Muscle of back (tissue), 11 donors: Measurements from ENCODE around the gene POFUT2. TPM values are rescaled to one million over a fixed set of nuclear protein-coding genes. Genes with fewer than 3 reads are reported as not detected.
A peak's percentile ranks its signal among the peaks of the same experiment; 100 is the strongest.

Experiments
- DNase-seq, 3 donors: peaks; one replicate each; pipeline versions ENCODE4 v3.0.0 to v3.0.0-alpha.2; 2013
- polyA plus RNA-seq, 10 donors: library from polyadenylated mRNA; unstranded; fragments of 120-200 nt; gene quantifications; one replicate each; pipeline ENCODE4 v1.2.1, GENCODE V29; 2013; ENCODE audit not compliant: insufficient read length in 10 of 10

Gene POFUT2
- polyA plus RNA-seq, 10 donors, result 30.6 to 44.3 (median 39.3) TPM

DNA sequence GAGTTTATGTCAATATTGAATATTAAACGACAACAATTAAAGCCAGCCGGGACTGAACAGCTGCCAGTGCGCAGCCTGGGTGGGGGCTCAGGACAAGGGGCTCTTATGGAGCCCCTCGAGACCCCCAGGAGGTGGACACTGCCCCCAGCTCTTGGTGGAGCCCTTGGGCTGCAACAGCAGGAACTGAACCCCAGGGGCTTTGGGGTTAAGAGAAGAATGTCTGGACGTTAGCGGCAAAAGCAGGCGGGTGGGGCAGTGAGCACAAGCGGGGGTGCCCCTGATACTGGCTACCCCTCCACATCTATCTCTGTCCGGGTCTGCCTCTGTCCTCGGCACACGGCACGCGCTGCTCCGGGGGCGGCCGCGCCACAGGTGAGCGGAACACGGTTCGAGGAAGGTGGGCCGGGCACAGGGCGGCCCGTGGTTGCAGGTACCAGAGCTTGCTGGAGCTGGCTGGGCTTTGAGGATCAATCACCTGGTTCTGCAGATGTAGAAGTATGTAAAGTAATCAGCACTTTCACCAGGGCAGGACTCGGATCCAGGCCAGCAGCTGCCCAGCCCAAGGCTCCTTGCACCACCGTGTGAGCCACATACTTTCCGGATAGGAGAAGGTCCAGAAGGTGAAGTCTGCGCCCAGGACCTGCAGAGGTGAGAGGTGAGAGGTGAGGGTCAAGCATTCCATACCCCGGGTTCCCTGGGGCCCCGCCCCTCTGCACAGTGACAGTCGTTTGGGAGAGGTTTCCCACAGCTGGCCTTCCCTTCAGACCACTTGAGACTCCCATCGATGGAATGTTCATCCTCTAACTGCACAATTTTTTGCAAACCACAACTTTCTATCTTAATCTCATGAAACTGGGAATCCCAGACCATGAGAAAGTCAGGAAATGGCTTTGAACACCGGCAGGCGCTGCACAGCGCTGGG lies 12.4 kb upstream of the POFUT2 start:
- peak in 1 of 3 donors; percentile 44 for DNase-seq

DNA sequence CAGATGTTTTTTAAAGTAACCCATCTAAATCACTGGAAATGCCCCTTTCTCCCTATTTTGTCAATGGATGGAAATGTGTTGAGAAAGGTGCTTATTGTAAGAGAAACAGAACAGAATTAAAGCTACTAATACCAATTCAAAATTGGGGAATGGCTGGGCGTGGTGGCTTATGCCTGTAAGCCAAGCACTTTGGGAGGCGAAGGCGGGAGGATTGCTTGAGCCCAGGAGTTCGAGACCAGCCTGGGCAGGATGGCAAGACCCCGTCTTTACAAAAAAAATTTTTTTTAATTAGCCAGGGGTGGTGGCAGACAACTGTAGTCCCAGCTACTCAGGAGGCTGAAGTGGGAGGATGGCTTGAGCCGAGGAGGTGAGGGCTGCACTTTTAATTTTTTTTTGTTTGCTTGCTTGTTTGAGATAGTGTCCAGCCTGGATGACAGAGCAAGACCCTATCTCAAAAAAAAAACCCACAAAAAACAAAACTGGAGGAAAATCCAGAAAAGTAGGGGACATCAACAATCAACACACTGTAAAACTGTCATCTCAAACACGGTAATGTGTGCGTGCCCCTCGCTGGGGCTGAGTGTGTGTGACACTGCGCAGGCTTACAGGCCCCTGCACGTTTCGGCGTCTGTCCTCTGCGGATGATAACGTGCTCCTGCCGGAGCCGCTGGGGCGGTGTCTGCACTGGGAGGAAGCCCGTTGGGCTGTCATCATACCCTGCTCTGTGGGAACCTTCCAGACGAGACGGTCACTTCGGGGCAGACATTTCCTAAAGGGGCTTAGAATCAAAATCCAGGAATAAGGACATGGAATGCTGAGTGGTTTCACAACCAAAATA lies 11.6 kb upstream of the POFUT2 start:
- DNase-seq, result no peak

DNA sequence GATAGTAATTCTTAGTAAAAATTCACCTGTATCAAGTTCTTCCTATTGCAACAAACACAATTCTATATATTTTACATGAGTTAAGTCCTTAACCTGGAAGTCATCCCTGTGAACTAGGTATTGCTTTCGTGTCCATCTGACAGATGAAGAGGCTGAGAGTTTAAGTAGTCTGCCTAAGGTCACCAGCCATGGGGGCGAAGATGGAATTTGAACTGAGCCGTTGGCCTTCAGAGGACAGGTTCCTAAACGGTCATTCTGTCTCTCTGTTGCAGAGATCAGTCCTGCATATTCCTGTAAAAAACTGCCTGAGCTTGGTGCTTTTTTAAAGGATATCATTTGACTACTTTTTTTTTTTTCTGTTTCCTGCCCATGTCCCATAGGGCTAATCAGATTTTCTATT lies 10.2 kb upstream of the POFUT2 start:
- DNase-seq, result no peak

DNA sequence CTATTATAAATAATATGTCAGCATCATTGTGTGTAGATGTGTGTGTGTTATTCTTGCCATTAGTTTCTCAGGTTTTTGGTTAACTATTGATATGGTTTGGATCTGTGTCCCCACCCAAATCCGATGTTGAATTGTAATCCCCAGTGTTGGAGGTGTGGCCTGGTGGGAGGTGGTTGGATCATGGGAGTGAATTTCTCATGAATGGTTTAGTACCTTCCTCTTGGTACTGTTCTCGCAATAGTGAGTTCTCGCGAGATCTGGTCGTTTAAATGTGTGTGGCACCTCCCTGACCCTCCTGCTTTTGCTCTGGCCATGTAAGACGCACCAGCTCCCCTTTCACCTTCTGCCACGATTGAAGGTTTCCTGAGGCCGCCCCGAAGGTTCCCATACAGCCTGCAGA lies 9.6 kb upstream of the POFUT2 start:
- DNase-seq, result no peak

DNA sequence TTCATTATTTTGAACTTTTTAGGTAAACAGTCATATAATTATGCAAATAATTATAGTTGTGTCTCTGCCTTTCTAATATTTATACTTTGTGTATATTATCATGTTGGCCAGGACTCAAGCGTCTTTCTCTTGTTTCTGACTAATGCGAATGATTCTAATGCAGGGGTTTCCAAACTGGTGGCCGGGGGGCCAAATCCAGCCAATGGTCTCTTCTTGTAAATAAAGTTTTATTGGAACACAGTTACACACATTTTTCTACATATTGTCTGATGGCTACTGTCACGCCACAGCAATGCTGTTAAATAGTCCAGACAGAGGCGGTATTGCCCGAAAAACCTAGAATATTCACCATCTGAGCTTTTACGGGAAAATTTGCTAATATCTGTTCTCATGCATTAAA lies 8.9 kb upstream of the POFUT2 start:
- DNase-seq, result no peak

DNA sequence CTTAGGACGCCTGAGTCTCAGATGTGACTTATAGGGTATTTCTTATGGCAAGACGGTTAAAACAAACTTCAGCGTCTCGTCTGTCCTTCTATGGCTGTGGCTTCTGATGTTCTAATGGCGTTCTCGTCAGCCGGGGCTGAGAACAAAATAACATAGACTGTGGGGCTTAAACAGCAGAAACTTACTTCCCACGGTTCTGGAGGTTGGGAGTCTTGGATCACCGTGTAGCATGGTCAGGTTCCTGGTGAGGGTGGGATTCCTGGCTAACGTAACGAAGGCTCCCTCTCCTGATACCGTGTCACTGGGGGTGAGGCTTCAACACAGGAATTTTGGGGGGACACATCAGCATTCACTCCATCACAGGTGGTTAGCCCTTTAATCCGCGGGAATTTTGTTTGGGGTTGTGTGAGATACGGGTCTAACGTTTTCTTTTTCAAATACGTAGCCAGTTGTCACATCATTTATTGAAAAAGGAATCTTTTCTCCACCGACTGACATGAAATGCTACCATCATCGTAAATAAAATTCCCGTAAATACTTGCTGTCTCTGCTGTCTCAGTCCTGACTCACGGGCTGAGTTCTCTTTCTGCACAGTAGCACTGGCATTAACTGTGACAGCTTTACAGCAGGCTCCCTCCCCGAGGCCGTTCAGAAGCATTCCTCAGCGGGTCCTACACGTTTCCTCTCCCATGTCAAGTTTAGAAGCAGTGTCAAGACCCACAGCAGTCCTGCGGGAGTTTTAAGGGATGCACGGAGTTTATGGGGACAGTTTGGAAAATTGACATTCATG lies 8.1 kb upstream of the POFUT2 start:
- DNase-seq, result peak in 1 of 3 donors; percentile 43

DNA sequence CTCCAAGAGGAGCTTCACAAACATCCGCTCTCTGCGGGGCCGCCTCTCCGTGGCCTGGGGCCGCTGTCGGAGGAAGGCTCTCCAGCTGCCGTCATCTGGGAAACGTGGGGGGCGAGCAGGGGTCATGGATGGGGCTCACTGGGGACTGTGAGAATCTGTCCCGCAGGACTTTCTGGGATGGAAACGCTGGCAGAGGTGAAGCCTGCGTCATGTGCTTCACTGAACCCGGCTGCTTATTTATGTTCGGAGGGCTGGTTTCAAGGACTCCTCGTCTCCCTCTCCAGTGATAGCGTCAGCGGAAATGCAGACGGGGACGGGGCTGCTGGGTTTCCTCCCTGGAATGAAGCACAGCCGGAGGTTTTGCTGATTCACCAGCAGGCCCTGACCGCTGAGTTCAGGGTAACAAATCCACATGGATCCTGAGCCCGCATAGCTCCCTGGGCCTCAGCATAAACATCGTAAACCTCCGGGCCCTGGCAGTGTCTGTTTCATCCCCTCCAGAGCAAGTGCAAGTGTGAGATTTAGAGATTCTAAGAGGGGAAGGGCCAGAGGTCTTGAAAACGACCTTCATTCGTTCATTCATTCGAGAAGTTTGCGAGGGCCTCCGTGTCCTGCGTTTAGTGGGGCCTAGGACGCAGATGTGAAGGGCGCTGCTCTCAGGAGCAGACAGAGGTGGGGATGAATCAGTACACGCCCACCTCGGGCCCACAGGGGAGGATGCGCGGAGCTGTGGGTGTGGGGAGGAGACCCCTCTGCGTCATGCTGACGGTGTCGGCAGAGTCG lies 7.0 kb upstream of the POFUT2 start:
- peak in 2 of 3 donors; percentile 87 to 96 for DNase-seq

DNA sequence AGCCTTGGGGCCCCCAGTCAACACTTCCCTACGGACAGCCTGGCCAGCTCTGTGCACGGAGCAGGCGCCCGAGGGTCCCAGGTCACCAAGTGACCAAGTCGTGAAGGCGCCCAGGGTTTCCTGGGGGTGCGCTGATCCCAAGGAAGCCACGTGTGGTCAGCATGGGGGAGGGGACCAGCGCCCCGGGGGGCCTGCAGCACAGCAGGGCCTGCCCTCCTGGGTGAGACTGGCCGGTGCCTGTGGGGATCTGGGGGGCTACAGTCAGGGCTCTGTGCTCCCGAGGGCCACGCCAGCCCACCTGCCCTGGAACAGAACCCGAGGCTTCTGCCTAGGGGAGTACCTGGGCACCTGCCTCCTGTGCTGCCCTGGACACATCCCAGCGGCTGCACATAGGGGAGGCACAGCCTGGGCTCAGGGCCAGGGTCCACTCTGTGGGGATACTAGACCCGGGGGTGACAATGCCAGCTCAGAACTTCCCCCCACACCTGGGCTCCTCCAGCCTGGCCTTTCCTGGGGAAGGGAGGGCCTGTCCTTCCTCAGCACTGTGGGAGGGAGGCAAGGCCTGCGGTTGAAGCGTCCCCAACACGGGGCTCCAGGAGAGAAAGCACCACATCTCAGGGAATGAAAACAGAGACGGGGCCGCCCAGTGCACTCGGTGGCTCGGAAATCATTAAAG lies 6.2 kb upstream of the POFUT2 start:
- peak in 1 of 3 donors; percentile 52 for DNase-seq

DNA sequence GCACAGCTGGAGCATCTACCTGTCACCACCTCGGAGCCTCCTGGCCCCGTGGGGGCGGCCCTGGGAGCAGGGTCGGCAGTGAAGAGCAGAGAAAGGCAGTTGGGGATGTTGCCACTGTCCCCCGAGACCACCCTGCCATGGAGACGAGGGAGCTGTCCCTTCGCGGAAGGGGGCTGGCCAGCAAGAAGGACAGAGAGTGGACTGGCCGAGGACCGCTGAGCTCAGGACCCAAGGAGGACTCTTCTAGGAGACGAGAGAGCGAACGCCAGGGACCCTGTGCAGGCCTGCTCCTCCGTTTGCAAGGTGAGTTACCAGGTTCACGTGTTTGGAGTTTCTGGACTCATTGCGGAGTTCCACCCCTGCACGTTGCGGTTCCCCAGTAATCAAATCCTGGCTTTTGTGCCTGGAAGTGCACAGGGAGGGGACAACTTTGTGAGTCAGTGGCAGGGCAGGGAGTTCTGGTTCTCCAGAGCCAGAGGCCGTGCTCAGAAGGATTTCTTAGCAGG lies 5.6 kb upstream of the POFUT2 start:
- DNase-seq, result no peak

DNA sequence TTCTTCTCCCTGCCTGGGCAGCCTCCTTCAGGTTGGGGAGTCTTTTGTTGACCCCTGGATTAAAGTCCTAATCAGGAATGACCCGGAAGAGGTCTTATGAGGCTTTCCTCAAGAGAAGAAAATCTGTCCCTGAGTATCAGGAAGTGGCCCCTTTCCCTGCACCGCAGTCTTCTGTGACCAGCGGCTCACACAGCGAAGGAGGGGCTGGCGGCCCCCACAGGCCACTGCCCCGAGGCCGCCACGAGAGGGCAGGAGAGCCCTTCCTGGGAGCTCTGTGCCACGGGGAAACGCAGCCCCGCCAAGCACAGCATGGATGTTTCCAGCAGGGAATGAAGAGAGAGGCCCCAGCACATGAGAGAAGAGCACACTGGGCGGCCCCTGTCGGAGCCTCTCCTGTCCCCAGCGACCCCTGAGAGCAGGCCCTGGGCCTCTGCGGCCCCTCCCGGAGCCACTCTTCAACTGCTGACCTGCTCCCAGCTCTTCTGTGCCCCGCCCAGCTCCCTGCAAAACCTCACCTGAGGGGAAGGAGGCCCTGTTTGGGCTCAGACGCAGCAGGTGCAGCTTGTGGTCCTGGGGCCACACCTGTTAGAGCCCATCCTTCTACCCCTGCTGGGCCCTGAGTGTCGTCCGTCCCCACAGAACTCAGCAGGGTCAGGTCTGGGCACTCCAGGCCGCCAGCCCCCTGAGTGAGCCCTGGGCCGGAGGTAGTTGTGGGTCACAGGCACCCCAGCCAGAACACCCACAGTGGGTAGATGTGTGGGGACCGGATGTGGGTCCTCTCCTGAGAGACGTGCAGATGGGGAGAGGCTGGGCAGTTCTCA lies 4.9 kb upstream of the POFUT2 start:
- DNase-seq, result peak in 2 of 3 donors; percentile 85 to 91

DNA sequence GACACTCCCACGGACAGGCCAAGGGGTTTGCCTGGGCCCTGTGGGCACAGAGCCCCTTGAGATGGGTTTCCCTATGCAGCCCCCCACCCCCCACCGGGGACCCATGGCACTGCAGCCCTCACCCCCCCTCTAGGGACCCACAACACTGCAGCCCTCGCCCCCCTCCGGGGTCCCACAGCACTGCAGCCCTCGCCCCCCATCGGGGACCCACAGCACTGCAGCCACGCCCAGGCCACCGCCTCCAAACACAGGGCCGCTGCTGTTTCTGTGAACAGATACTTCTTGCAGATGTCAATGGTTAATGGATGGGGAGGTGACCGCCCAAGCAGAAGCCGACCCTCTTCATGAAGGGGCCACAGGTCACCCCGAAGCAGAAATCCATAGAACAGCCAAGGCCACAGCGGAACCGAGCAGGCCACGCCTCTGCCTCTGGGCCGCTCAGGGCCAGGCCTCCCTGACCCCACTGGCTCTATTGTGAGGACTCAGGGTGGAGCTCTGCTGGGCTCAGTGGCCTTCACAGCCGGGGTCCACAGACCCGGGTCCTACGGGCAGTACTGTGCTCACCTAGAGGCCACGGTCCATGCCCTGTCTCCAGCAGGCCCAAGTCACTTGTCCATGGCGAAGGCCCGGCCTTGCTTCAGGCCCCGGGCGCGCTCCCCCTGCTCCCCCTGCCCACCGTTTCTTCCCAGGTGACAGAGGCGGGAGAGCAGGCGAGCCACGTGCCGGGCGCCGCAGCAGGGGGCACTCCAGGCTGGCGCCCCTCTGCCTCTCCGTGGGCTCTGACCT lies 4.1 kb upstream of the POFUT2 start:
- DNase-seq, result peak in 1 of 3 donors; percentile 47

DNA sequence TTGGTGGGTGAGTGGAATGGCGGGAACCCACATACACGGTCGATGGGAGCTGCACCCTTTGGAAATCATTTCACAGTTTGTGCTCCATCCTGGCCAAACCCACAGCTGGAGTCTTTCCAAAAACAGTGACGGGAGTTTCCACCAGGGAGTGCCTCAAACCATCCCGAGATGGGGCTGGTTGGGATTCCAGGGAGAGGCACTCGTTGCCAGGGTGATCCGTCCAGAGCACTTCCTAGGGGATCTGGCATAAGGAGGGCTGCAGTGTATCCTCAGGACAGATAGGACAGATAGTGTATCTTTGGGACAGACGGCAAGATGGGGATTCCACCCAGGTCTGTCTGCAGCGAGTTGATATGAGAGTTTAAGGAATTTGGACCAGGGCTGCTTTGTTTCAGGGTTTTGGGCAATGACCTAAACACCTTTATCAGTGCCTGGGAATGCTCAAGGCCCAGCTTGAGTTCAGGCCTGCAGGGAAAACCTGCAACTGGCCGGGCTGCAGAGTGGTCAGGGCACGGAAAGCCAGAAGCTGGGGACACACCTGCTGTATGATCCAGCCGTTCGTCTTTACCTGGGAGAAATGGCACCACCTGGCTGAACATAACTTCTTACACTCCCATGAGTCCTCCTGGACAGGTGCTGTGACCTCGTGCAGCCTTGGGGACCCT lies 3.4 kb upstream of the POFUT2 start:
- no peak for DNase-seq

DNA sequence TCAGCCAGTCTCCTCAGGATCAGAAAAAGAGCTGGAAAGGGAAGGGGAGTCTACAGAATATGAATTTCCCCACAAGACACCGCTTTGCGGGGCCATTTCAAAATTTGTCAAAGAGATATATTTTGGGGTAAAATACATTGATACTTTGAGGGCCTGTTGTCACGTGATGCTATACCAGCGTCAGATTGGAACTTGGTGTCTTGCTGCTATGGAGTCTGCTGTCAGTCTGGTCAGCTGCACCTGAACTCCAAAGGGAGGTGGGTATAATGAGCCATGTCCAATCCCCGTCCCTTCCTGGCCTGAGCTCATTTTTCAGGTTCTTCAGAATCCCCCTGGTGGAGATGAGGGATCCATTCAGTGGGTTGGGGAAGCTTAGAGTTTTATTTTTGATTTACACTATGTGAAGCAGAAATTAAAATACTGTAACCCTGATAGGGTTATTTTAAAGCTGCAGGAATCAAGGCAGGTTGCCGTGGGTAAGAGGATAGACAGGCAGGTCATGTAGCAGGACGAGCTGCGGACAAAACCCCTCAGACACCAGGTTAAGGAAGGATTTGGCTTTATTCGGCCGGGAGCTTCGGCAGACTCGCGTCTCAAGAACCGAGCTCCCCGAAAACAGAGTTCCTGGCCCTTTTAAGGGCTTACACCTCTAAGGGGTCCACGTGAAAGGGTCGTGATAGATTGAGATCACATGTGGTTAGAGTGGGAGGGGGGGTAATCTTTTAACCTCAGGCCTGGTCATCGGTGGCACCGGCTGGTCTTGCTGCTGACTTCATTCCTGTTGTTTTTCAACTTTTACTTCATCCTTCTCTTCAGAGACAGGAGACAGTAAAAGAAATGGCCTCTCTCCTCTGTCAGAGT lies 2.2 kb upstream of the POFUT2 start:
- DNase-seq, result no peak

DNA sequence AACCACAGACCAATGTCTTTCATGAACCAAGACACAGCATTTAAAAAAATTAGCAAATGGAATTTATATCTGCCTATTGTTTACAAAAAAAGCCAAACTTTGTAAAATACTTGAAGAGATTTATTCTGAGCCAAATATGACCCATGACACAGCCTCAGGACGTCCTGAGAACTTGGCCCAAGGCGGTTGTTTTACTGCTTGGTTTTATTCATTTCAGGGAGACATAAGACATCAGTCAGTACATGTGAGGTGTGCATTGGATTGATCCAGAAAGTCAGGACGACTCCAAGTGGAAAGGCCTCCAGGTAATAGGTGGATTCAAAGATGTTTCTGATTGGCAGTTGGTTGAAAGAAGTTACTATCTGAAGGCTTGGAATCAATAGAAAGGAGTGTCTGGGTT lies 1.4 kb upstream of the POFUT2 start:
- DNase-seq, result no peak

DNA sequence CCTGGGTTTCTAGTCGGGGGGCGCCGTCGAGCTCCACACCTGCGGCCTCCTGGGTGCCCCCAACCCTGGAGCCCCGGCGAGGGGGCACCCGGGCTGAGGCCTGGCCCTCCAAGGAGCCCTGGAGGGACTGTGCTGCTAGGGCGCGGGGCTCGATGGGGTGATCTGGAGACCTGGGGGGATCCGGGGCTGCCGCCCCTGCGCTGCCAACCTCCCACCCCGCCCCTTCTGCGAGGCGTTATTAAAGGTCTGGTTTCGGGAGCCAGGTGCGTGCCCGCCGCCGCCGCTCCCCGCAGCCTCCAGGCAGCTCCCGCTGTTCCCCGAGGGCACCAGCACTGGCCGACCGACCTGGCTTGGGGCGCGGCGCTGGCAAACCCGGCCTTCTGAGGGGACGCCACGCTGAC lies 746 bp upstream of the POFUT2 start:
- DNase-seq, result peak in 1 of 3 donors; percentile 25

DNA sequence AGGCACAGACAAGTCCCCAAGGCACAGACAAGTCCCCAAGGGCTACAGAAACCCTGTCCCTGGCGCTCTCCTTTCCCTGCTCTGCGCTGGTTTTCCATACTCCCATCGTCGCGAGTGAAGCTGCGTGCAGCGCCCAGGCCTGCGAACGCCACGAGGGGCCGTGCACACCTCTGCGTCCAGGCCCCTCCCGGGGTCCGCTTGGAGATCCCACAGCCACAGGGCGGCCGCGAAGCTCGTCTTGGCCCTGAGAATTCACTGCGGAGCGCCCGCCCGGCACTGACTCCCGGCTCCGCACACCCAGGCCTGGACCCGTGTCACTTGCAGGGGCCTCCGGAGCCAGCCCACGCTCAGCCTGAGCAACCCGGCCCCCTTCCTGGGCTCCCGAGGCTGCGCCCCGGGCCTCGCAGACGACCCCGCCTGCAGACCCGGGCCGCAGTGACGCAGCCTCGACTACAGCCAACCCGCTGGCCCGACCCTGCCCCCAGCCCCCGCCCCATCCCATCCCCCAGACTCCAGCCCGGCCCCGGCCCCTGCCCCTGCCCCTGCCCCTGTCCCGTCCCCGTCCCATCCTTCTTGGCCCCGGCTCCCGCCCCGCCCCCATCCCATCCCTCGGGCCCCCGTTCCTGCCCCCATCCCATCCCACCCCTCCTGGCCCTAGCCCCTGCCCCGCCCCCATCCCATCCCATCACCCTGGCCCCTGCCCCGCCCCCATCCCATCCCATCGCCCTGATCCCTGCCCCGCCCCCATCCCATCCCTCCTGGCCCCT lies 841 bp downstream of the POFUT2 start:
- DNase-seq, result peak in 1 of 3 donors; percentile 66
